Adipocyte (in vitro differentiated cells): ENCODE results near the gene DUOX1.
"Not testable (repeated sequence)": the region's sequence is repeated elsewhere in the genome, so short reads cannot be mapped to it uniquely, and the experiment has no call there.

ENCODE experiments used
- DNase-seq: peaks from one replicate; pipeline ENCODE4 v3.0.0-alpha.2; 2015; ENCODE audit warnings: low read depth
- H3K27me3 ChIP-seq: replicated peaks from 2 replicates; pipeline ENCODE4 v1.7.0; 2013; ENCODE audit warnings: mild to moderate bottlenecking, low read length, moderate library complexity; ENCODE audit not compliant: control insufficient read depth, insufficient read depth
- H3K36me3 ChIP-seq: 2 replicates; pipeline ENCODE4 v1.7.0; 2013; ENCODE audit warnings: low read length, mild to moderate bottlenecking, moderate library complexity; ENCODE audit not compliant: control insufficient read depth, insufficient read depth, severe bottlenecking
- H3K4me1 ChIP-seq: 2 replicates; pipeline ENCODE4 v1.7.0; 2013; ENCODE audit warnings: mild to moderate bottlenecking, low read length, moderate library complexity; ENCODE audit not compliant: control insufficient read depth, insufficient read depth
- H3K4me3 ChIP-seq: 2 replicates; pipeline ENCODE4 v1.7.0; 2013; ENCODE audit warnings: mild to moderate bottlenecking, low read length, moderate library complexity
- H3K9ac ChIP-seq: 2 replicates; pipeline ENCODE4 v1.7.0; 2013; ENCODE audit warnings: mild to moderate bottlenecking, low read length, moderate library complexity
- H3K9me3 ChIP-seq: 2 replicates; pipeline ENCODE4 v1.7.0; 2013; ENCODE audit warnings: mild to moderate bottlenecking, low read length, moderate library complexity; ENCODE audit not compliant: control insufficient read depth

The DUOX1 gene

GRCh38 chr15:45093622-45094357 lies 36.0 kb upstream of the DUOX1 start:
- peaks cover 41% of the 10 kb centered on the region for H3K27me3 ChIP-seq
- peaks cover 16% of the 10 kb centered on the region for H3K4me1 ChIP-seq
- DNase-seq: no peak
- H3K9ac ChIP-seq: no peak overlapping the region
- no peak overlapping the region for H3K4me3 ChIP-seq
- H3K36me3 ChIP-seq: no peaks in the 10 kb centered on the region
- H3K9me3 ChIP-seq: peaks cover 3% of the 10 kb centered on the region

- Histone ChIP-seq H3K4me3 (no peak overlapping the region), H3K9ac (no peak overlapping the region), H3K27me3 (peaks cover 42% of the 10 kb centered on the region), H3K4me1 (peaks cover 14% of the 10 kb centered on the region), H3K9me3 (peaks cover 3% of the 10 kb centered on the region), H3K36me3 (no peaks in the 10 kb centered on the region)
- no peak for DNase-seq
Measured at GRCh38 chr15:45094358-45094730, 35.5 kb upstream of the DUOX1 start.

- H3K4me3 ChIP-seq: no peak overlapping the region
- peaks cover 3% of the 10 kb centered on the region for H3K9me3 ChIP-seq
- peaks cover 14% of the 10 kb centered on the region for H3K4me1 ChIP-seq
- peaks cover 52% of the 10 kb centered on the region for H3K27me3 ChIP-seq
- no peak overlapping the region for H3K9ac ChIP-seq
- H3K36me3 ChIP-seq: no peaks in the 10 kb centered on the region
- DNase-seq: no peak
Measured at GRCh38 chr15:45095661-45096060, 34.1 kb upstream of the DUOX1 start.

- peaks cover 2% of the 10 kb centered on the region for H3K9me3 ChIP-seq
- DNase-seq: no peak
- H3K9ac ChIP-seq: no peak overlapping the region
- no peaks in the 10 kb centered on the region for H3K36me3 ChIP-seq
- no peaks in the 10 kb centered on the region for H3K4me1 ChIP-seq
- H3K27me3 ChIP-seq: peaks cover 62% of the 10 kb centered on the region
- no peak overlapping the region for H3K4me3 ChIP-seq
Measured at GRCh38 chr15:45097466-45097865, 32.3 kb upstream of the DUOX1 start.

GRCh38 chr15:45099549-45100165 lies 30.1 kb upstream of the DUOX1 start:
- H3K4me1 ChIP-seq: no peaks in the 10 kb centered on the region
- no peak overlapping the region for H3K4me3 ChIP-seq
- H3K9ac ChIP-seq: no peak overlapping the region
- H3K9me3 ChIP-seq: no peaks in the 10 kb centered on the region
- peaks cover 62% of the 10 kb centered on the region for H3K27me3 ChIP-seq
- no peaks in the 10 kb centered on the region for H3K36me3 ChIP-seq
- no peak for DNase-seq

- no peaks in the 10 kb centered on the region for H3K4me1 ChIP-seq
Measured at GRCh38 chr15:45100884-45101625, 28.7 kb upstream of the DUOX1 start.

DNA sequence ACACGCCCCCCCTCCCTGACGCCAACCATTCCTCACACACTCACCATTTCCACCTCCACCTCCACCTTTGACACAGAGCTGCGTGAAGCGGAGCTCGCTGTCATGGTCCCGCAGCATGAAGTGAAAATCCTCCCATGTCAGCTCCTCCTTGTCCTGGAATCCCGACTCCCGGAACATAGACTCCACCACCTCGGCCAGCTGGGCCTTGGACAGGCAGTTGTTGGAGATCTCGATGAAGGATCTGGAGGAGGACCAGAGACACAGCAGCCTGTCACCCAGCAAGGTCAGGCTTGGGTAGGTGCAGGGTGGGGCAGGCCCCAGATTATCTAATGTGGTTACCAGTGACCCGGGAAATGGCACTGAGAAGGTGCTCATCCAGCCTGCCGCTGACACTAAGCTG lies 28.0 kb upstream of the DUOX1 start:
- H3K36me3 ChIP-seq: no peaks in the 10 kb centered on the region
- no peaks in the 10 kb centered on the region for H3K9me3 ChIP-seq
- no peaks in the 10 kb centered on the region for H3K4me1 ChIP-seq
- H3K9ac ChIP-seq: no peak overlapping the region
- H3K4me3 ChIP-seq: no peak overlapping the region
- H3K27me3 ChIP-seq: peaks cover 57% of the 10 kb centered on the region
- DNase-seq: no peak

More at GRCh38 chr15:45100884-45101625, 28.7 kb upstream of the DUOX1 start:
- Histone ChIP-seq H3K9ac (no peak overlapping the region), H3K36me3 (no peaks in the 10 kb centered on the region), H3K4me3 (no peak overlapping the region), H3K9me3 (no peaks in the 10 kb centered on the region), H3K27me3 (peaks cover 53% of the 10 kb centered on the region)
- DNase-seq: no peak

DNA sequence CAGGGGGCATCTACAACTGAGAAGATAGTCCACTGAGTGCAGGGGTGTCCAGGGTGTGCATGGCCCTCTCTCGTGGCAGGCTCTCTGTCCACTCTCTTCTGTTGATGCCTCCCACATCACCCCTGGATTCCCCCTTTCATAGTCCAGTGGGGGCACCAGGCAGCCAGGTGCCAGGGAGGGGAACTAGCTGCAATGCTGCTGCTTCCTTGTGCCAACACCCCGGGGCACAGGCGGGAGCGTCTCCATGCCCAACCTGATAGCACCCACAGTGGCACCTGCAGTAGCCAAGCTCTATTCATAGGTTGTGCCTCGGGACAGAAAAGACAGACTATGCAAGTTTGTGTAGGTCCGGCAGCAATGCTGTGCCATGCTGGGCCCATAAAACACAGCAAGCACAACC lies 27.6 kb upstream of the DUOX1 start:
- Histone ChIP-seq H3K9ac (no peak overlapping the region), H3K4me3 (no peak overlapping the region), H3K9me3 (no peaks in the 10 kb centered on the region), H3K27me3 (peaks cover 61% of the 10 kb centered on the region), H3K4me1 (no peaks in the 10 kb centered on the region), H3K36me3 (no peaks in the 10 kb centered on the region)
- no peak for DNase-seq

GRCh38 chr15:45104170-45104569 lies 25.6 kb upstream of the DUOX1 start:
- not testable (repeated sequence) for H3K4me1 ChIP-seq, DNase-seq, H3K4me3 ChIP-seq, H3K36me3 ChIP-seq, H3K9me3 ChIP-seq, H3K9ac ChIP-seq
- H3K27me3 ChIP-seq: peaks cover 57% of the 10 kb centered on the region

DNA sequence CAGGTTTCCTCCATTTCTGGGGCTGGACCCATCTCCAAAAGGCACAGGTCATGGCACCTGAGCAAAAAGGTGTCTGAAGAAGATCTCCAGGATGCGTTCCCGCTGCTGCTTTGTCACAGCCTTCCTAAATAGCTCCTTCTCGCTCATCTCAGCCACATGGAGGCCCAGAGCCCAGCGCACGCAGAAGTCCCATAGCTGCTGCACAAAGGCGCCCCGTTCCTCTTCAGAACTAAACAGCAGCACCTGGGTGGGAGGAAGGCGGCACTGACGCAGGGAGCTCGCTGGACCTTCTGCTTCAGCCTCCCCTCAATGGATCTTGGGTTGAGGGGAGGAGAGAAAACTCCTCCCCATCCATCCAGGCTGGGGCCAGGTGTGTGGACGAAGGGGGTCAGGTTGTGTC lies 24.2 kb upstream of the DUOX1 start:
- Histone ChIP-seq H3K27me3 (peaks cover 59% of the 10 kb centered on the region), H3K4me3 (no peak overlapping the region), H3K36me3 (no peaks in the 10 kb centered on the region), H3K4me1 (no peaks in the 10 kb centered on the region), H3K9me3 (no peaks in the 10 kb centered on the region), H3K9ac (no peak overlapping the region)
- no peak for DNase-seq

DNA sequence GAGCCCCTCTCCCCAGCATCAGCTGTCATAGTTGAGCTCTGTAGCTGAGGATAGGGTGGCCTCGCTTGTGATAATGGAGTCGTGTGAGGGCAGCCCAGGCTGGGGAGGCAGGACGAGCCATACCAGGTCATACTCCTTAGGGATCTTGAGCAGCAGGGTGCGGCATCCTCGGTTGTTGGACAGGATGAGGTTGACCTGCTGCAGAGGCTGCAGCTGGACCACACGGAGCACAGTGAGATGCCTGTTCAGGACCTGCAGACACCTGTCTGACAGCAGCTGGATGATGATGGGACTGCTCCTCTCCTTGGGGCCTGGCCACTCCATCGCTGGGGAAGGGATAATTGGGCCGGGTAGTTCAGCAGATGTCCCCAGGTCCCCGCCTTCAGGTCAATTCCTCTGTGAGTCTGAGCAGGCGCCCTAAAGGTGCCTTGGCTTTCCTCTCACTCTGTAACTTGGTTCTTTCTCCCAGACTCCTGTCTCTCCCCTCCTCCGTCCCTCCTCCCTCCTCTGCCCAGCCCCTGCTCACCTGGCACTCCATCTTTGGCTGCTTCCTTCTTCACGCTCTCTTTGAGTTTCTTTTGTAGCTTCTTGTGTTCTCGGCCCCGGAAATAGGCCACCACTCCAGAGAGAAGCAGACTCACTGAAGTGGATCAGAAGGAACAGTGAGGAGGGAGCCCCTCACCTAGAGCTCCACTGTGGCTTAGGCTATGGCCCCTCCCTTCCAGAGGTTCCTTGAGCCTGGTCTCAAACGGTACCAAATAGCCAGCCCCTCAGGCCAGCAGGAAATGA lies 23.6 kb upstream of the DUOX1 start:
- no peak overlapping the region for H3K9ac ChIP-seq
- no peaks in the 10 kb centered on the region for H3K4me1 ChIP-seq
- no peak for DNase-seq
- no peaks in the 10 kb centered on the region for H3K36me3 ChIP-seq
- H3K4me3 ChIP-seq: no peak overlapping the region
- no peaks in the 10 kb centered on the region for H3K9me3 ChIP-seq
- H3K27me3 ChIP-seq: peaks cover 58% of the 10 kb centered on the region
